ENCODE results near the gene SLC22A23.
"Not testable (repeated sequence)": the region's sequence is repeated elsewhere in the genome, so short reads cannot be mapped to it uniquely, and the experiment has no call there.

SLC22A23 gene

GRCh38 chr6:3384241-3385143 lies 72.4 kb downstream of the SLC22A23 start:
- DNase-seq, result no peak

GRCh38 chr6:3383525-3383924 lies 73.3 kb downstream of the SLC22A23 start:
- no peak for DNase-seq

GRCh38 chr6:3382326-3383279 lies 74.2 kb downstream of the SLC22A23 start:
- no peak for DNase-seq

- DNase-seq, result peak; percentile 12
These were observed 75.5 kb downstream of the SLC22A23 start for GRCh38 chr6:3381233-3381921.

GRCh38 chr6:3380344-3381232 lies 76.3 kb downstream of the SLC22A23 start:
- DNase-seq, result no peak

GRCh38 chr6:3379482-3380060 lies 77.3 kb downstream of the SLC22A23 start:
- DNase-seq, result no peak

GRCh38 chr6:3378808-3379207 lies 78.0 kb downstream of the SLC22A23 start:
- DNase-seq, result not testable (repeated sequence)

- DNase-seq, result not testable (repeated sequence)
These were observed 78.5 kb downstream of the SLC22A23 start for GRCh38 chr6:3378398-3378782.

- no peak for DNase-seq
These were observed 79.1 kb downstream of the SLC22A23 start for GRCh38 chr6:3377536-3378397.

- DNase-seq, result no peak
These were observed 79.8 kb downstream of the SLC22A23 start for GRCh38 chr6:3376893-3377535.

- DNase-seq, result no peak
These were observed 80.8 kb downstream of the SLC22A23 start for GRCh38 chr6:3376064-3376463.

- no peak for DNase-seq
These were observed 83.2 kb downstream of the SLC22A23 start for GRCh38 chr6:3373597-3374203.

- no peak for DNase-seq
These were observed 83.8 kb downstream of the SLC22A23 start for GRCh38 chr6:3372912-3373554.

GRCh38 chr6:3372184-3372846 lies 84.5 kb downstream of the SLC22A23 start:
- DNase-seq, result no peak

GRCh38 chr6:3371222-3371949 lies 85.5 kb downstream of the SLC22A23 start:
- no peak for DNase-seq

GRCh38 chr6:3370361-3371221 lies 86.3 kb downstream of the SLC22A23 start:
- no peak for DNase-seq

GRCh38 chr6:3369985-3370360 lies 86.9 kb downstream of the SLC22A23 start:
- no peak for DNase-seq
